Ovary (tissue), 9 donors: ENCODE measurements around the gene ALG14. TPM values are rescaled to one million over a fixed set of nuclear protein-coding genes. Genes with fewer than 3 reads are reported as not detected.
A peak's percentile ranks its signal among the peaks of the same experiment; 100 is the strongest.

Source experiments
- DNase-seq, 5 donors: peaks; one replicate each; pipeline ENCODE4 v3.0.0-alpha.2; 2019 to 2020
- H3K27ac ChIP-seq, 2 donors: fragments of 200-600 bp; one replicate each; pipeline versions ENCODE4 v1.5.1 to v1.8.0; 2019 to 2022
- H3K27me3 ChIP-seq: fragments of 200-600 bp; one replicate; pipeline ENCODE4 v1.8.0; 2022
- H3K36me3 ChIP-seq: fragments of 200-600 bp; sonication (generic); one replicate; pipeline ENCODE4 v1.5.1; 2019
- H3K4me1 ChIP-seq: one replicate; pipeline ENCODE4 v1.8.1; 2013; ENCODE audit warnings: mild to moderate bottlenecking, moderate library complexity; ENCODE audit not compliant: insufficient read depth
- H3K4me3 ChIP-seq: fragments of 200-600 bp; sonication (generic); one replicate; pipeline ENCODE4 v1.5.1; 2017
- H3K9me3 ChIP-seq, 2 donors: fragments of 200-600 bp in 1 of 2; sonication (generic) in 1 of 2; one replicate each; pipeline versions ENCODE4 v1.5.1 to v1.8.1; 2013 to 2019; ENCODE audit warnings: mild to moderate bottlenecking in 1 of 2, moderate library complexity in 1 of 2
- EP300 ChIP-seq: sonication (generic); formaldehyde crosslinking; IDR thresholded peaks from one replicate; pipeline ENCODE4 v1.6.1; 2017; ENCODE audit warnings: antibody characterized with exemption
- POLR2A ChIP-seq: fragments of 450-650 bp; IDR thresholded peaks from one replicate; pipeline ENCODE4 v1.6.1; 2017; ENCODE audit warnings: antibody characterized with exemption, mild to moderate bottlenecking, moderate library complexity
- WGBS, 3 donors: extraction: QIAGEN DNeasy Blood & Tissue Kit in 1 of 3; methylation state at CpG; one replicate each; pipeline versions ENCODE4 v1.1.5 to v1.1.7; 2013 to 2017; 5-methylcytosine and 5-hydroxymethylcytosine counted together
- intact Hi-C, 4 donors: fragments of 100-400 bp; cut with DNase I; formaldehyde crosslinking; loops; one replicate each; pipeline versions ENCODE4 v1.11.0 to v1.15.1; 2022 to 2023
- polyA plus RNA-seq, 2 donors: library from polyadenylated mRNA; stranded (reverse); fragments of 200-250 nt in 1 of 2; fragments of 350-450 nt in 1 of 2; fragmentation: Illumina TruSeq in 1 of 2; extraction: RNeasy Lipid Tissue Mini Kit (QIAGEN cat#74804) in 1 of 2; gene quantifications; one replicate each; pipeline ENCODE4 v1.2.3, GENCODE V29; 2013 to 2014
- total RNA-seq, 7 donors: library from RNA; depleted of rRNA in 2 of 7; stranded (reverse); fragments of >200 nt in 2 of 7; fragmentation: NEBNext Ultra II Directional in 3 of 7; extraction: Animal tissue kit (Norgen Biotek cat#: 25700) in 3 of 7; gene quantifications; one replicate each; pipeline versions ENCODE4 v1.1.0 to v1.2.4, GENCODE V29; 2016 to 2023
- TF ChIP-seq, protein P1 (sequence below), 3 donors: fragments of 450-650 bp in 2 of 3; fragments of 200-600 bp in 1 of 3; IDR thresholded peaks; one replicate each; pipeline versions ENCODE4 v1.5.1 to v1.8.0; 2016 to 2022; ENCODE audit warnings: antibody characterized with exemption in 3 of 3, mild to moderate bottlenecking in 1 of 3
- donor health status: DM: no; HTN: no; CAD: no; lungs with moderate emphysema.
- donor health status: DM: no; HTN: no; CAD: no.
- donor health status: Bipolar disorder and iron deficiency.
- donor health status: DM: yes; HTN: yes; CAD: no.
- donor health status: DM: no; HTN: no; CAD: no.
- donor health status: DM: yes; HTN: yes; CAD: no.

The ALG14 gene
- total and polyA plus RNA-seq, 9 donors: 1.2 to 16.3 (median 3.6) TPM

GRCh38 chr1:95089650-95090287, 17.0 kb upstream of the ALG14 start:
- Histone ChIP-seq H3K27ac (no peak overlapping the region), H3K9me3 (no peaks in the 10 kb centered on the region), H3K4me1 (peaks cover 2% of the 10 kb centered on the region), H3K36me3 (no peaks in the 10 kb centered on the region), H3K4me3 (no peak overlapping the region), H3K27me3 (no peaks in the 10 kb centered on the region)
- intact Hi-C loops: loop anchor here in 2 of 4 donors (10.0 kb wide), 1 partner anchor 145 kb away; the partner anchor contains the start of gene RWDD3 (in 2 of the 2)
- TF ChIP-seq, protein P1, sequence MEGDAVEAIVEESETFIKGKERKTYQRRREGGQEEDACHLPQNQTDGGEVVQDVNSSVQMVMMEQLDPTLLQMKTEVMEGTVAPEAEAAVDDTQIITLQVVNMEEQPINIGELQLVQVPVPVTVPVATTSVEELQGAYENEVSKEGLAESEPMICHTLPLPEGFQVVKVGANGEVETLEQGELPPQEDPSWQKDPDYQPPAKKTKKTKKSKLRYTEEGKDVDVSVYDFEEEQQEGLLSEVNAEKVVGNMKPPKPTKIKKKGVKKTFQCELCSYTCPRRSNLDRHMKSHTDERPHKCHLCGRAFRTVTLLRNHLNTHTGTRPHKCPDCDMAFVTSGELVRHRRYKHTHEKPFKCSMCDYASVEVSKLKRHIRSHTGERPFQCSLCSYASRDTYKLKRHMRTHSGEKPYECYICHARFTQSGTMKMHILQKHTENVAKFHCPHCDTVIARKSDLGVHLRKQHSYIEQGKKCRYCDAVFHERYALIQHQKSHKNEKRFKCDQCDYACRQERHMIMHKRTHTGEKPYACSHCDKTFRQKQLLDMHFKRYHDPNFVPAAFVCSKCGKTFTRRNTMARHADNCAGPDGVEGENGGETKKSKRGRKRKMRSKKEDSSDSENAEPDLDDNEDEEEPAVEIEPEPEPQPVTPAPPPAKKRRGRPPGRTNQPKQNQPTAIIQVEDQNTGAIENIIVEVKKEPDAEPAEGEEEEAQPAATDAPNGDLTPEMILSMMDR (IDR thresholded peaks at IDR 0.05): no peak
- TF ChIP-seq EP300 (no peak), POLR2A (no peak)
- WGBS, 3 donors: 90 to 96% (median 92%) methylated on average over 6 of the region's 6 CpGs
- DNase-seq: no peak

DNA sequence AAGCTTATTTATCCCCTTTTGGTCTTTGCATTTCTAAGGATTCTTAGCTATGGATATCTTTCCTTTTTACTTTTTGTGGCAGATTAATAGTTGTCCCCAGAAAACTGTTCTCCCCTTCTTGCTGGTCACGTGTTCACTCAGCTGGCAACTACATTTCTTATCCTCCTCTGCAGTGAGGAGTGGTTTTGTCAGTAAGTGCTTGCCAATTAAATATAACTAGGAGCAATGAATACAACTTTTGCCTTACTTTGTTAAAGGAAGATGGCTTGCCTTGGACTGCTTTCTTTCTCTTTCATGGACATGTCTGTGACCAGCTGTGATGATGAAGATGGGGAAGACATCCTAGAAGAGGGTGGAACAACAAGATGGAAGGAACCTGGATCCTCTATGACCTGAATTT, 15.6 kb upstream of the ALG14 start:
- Histone ChIP-seq H3K4me1 (peaks cover 2% of the 10 kb centered on the region), H3K27ac (no peak overlapping the region), H3K27me3 (no peaks in the 10 kb centered on the region), H3K9me3 (no peaks in the 10 kb centered on the region), H3K36me3 (no peaks in the 10 kb centered on the region), H3K4me3 (no peak overlapping the region)
- WGBS, 3 donors: 75 to 76% (median 75%) methylated on average over 1 of the region's 1 CpG
- DNase-seq: no peak
- intact Hi-C loops: loop anchor here in 2 of 4 donors (10.0 kb wide), 1 partner anchor 146 kb away; the partner anchor contains the start of gene RWDD3 (in 2 of the 2)
- no peak for TF ChIP-seq EP300
- TF ChIP-seq, protein P1 (IDR thresholded peaks at IDR 0.05): no peak
- no peak for TF ChIP-seq POLR2A

- Histone ChIP-seq H3K9me3 (no peaks in the 10 kb centered on the region), H3K36me3 (no peaks in the 10 kb centered on the region), H3K27me3 (no peaks in the 10 kb centered on the region), H3K4me1 (peaks cover 2% of the 10 kb centered on the region), H3K4me3 (no peak overlapping the region), H3K27ac (no peak overlapping the region)
- DNase-seq: peak in 1 of 5 donors; percentile 42
- TF ChIP-seq, protein P1 (IDR thresholded peaks at IDR 0.05): no peak
- TF ChIP-seq POLR2A (no peak), EP300 (no peak)
- intact Hi-C loops: loop anchor here in 2 of 4 donors (10.0 kb wide), 1 partner anchor 148 kb away; the partner anchor contains the start of gene RWDD3 (in 2 of the 2)
- 10 to 15% (median 11%) methylated on average over 5 of the region's 5 CpGs for WGBS, 3 donors
These were observed 14.3 kb upstream of the ALG14 start for GRCh38 chr1:95086949-95087533.

DNA sequence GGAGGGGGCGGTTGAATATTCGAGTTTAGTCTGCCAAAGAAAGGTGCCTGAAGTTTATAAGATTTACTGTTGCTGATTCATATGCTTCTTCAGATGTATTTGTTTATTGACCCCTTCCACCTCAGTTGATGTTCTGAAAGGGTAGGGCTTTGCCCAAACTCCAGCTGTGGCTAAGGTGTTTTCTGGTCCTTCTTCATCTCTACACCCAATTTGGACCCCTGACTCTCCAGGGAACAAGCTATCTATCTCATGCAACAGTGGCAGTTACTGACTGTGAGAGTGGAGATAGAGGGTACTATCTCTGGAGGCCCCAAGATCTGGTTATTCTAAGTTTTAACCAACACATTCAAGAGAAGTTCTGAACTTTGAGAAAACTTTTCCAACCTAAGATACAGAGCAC, 12.6 kb upstream of the ALG14 start:
- intact Hi-C loops: loop anchor here in 2 of 4 donors (10.0 kb wide), 1 partner anchor 149 kb away; the partner anchor contains the start of gene RWDD3 (in 2 of the 2)
- WGBS, 3 donors: 52 to 63% (median 60%) methylated on average over 2 of the region's 2 CpGs
- no peak overlapping the region for H3K27ac ChIP-seq
- no peaks in the 10 kb centered on the region for H3K27me3 ChIP-seq
- peaks cover 2% of the 10 kb centered on the region for H3K4me1 ChIP-seq
- TF ChIP-seq EP300: no peak
- no peak for TF ChIP-seq POLR2A
- TF ChIP-seq, protein P1 (IDR thresholded peaks at IDR 0.05): no peak
- H3K9me3 ChIP-seq: no peaks in the 10 kb centered on the region
- H3K4me3 ChIP-seq: no peak overlapping the region
- H3K36me3 ChIP-seq: no peaks in the 10 kb centered on the region
- DNase-seq: no peak
